ENCODE results near the gene EFCAB7. TPM values are rescaled to one million over a fixed set of nuclear protein-coding genes. Genes with fewer than 3 reads are reported as not detected.

EFCAB7 gene
- total RNA-seq, 1 donor from 2014 or later = 6.4 TPM

GRCh38 chr1:63619558-63619957 is 96.2 kb downstream of the EFCAB7 start:
- no peaks in the 10 kb centered on the region for H3K4me1 Mint-ChIP-seq (ENCODE audit: low read depth)
- intact Hi-C loops (cut with micrococcal nuclease) = loop anchor here (5.0 kb wide), 1 partner anchor 153 kb away; the partner anchor contains the start of gene ROR1
- H3K36me3 Mint-ChIP-seq (ENCODE audit: low read depth) = no peaks in the 10 kb centered on the region
- no peaks in the 10 kb centered on the region for H3K9me3 Mint-ChIP-seq
- H3K4me3 Mint-ChIP-seq = no peak overlapping the region
- H3K27me3 Mint-ChIP-seq (ENCODE audit: insufficient read depth) = no peaks in the 10 kb centered on the region
- DNase-seq (ENCODE audit: low spot score) = no peak
- H3K27ac Mint-ChIP-seq = no peak overlapping the region

DNA sequence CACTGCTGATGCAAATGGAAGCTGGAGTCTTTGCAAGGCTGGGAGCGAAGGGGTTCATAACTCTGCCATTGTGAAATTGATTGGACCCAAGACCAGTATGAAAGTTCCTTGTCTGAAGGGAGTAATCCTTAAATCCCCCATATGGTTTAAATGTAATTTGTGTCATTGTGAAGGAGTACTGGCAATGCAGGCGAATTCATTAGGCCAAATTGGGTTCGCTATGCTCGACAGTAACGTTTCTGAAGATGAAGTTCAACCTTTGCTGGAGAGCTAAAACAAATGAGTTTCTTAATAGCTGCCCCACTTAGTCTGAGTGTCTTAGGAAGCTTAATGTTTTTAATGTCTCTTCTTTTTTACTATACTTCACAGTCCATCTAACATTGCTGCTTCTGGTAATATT is 97.3 kb downstream of the EFCAB7 start:
- no peaks in the 10 kb centered on the region for H3K27me3 Mint-ChIP-seq (ENCODE audit: insufficient read depth)
- no peaks in the 10 kb centered on the region for H3K9me3 Mint-ChIP-seq
- no peak overlapping the region for H3K4me3 Mint-ChIP-seq
- H3K36me3 Mint-ChIP-seq (ENCODE audit: low read depth) = no peaks in the 10 kb centered on the region
- intact Hi-C loops (cut with micrococcal nuclease) = no loop called here
- DNase-seq (ENCODE audit: low spot score) = no peak
- H3K27ac Mint-ChIP-seq = no peak overlapping the region
- peaks cover 3% of the 10 kb centered on the region for H3K4me1 Mint-ChIP-seq (ENCODE audit: low read depth)

- H3K4me3 Mint-ChIP-seq = no peak overlapping the region
These were observed 97.8 kb downstream of the EFCAB7 start for GRCh38 chr1:63621075-63621474.

GRCh38 chr1:63621698-63622097 is 98.4 kb downstream of the EFCAB7 start:
- Mint-ChIP-seq H3K4me3 (no peak overlapping the region), H3K27ac (no peak overlapping the region), H3K4me1 (ENCODE audit: low read depth) (peaks cover 8% of the 10 kb centered on the region), H3K9me3 (no peaks in the 10 kb centered on the region), H3K27me3 (ENCODE audit: insufficient read depth) (no peaks in the 10 kb centered on the region), H3K36me3 (ENCODE audit: low read depth) (no peaks in the 10 kb centered on the region)
- intact Hi-C loops (cut with micrococcal nuclease) = no loop called here
- DNase-seq (ENCODE audit: low spot score) = no peak

More at GRCh38 chr1:63621075-63621474, 97.8 kb downstream of the EFCAB7 start:
- Mint-ChIP-seq H3K27me3 (ENCODE audit: insufficient read depth) (no peaks in the 10 kb centered on the region), H3K27ac (no peak overlapping the region), H3K36me3 (ENCODE audit: low read depth) (no peaks in the 10 kb centered on the region), H3K9me3 (no peaks in the 10 kb centered on the region), H3K4me1 (ENCODE audit: low read depth) (peaks cover 7% of the 10 kb centered on the region)
- no peak for DNase-seq (ENCODE audit: low spot score)
- intact Hi-C loops (cut with micrococcal nuclease) = no loop called here

Other genes with a start within 250 kb of the EFCAB7 start
- gene FOXD3, start 201.0 kb upstream of the EFCAB7 start, total RNA-seq = not detected in 2 replicates
- 25.8 and 26.9 TPM in 2 replicates for gene ALG6, start 155.9 kb upstream of the EFCAB7 start, total RNA-seq
- gene ITGB3BP, start 300 bp upstream of the EFCAB7 start, total RNA-seq = 44.1 and 49.8 TPM in 2 replicates
- gene PGM1, start 69.9 kb downstream of the EFCAB7 start, total RNA-seq = 38.9 and 39.8 TPM in 2 replicates